Muscle of leg (tissue), 11 donors: ENCODE data around the gene RNPS1. TPM values are rescaled to one million over a fixed set of nuclear protein-coding genes. Genes with fewer than 3 reads are reported as not detected.

ENCODE experiments used
- DNase-seq: peaks from one replicate; pipeline ENCODE4 v3.0.0; 2013
- H3K27ac ChIP-seq: one replicate; pipeline ENCODE4 v1.5.1; 2013; ENCODE audit warnings: mild to moderate bottlenecking, low read length, control low read depth
- H3K27me3 ChIP-seq: one replicate; pipeline ENCODE4 v1.6.1; 2013; ENCODE audit warnings: low read length; ENCODE audit not compliant: control insufficient read depth, insufficient read depth
- H3K36me3 ChIP-seq: one replicate; pipeline ENCODE4 v1.6.1; 2013; ENCODE audit warnings: low read length; ENCODE audit not compliant: control insufficient read depth, insufficient read depth
- H3K4me1 ChIP-seq: one replicate; pipeline ENCODE4 v1.6.1; 2013; ENCODE audit warnings: low read length; ENCODE audit not compliant: control insufficient read depth, insufficient read depth
- H3K4me3 ChIP-seq: one replicate; pipeline ENCODE4 v1.5.1; 2013; ENCODE audit warnings: low read length, control low read depth
- H3K9me3 ChIP-seq: replicated peaks from 2 replicates; pipeline ENCODE4 v1.6.1; 2013; ENCODE audit warnings: low read depth, low read length; ENCODE audit not compliant: control insufficient read depth
- WGBS: methylation state at CpG from one replicate; pipeline ENCODE4 v1.1.5; 2013; ENCODE audit warnings: missing lambda C conversion rate; ENCODE audit not compliant: insufficient coverage; 5-methylcytosine and 5-hydroxymethylcytosine counted together
- polyA plus RNA-seq, 8 donors: library from polyadenylated mRNA; unstranded; fragments of 120-200 nt; gene quantifications; one replicate each; pipeline versions ENCODE4 v1.2.1 to v1.2.3, GENCODE V29; 2013; ENCODE audit warnings: inconsistent platforms in 1 of 8, low replicate concordance in 1 of 8; ENCODE audit not compliant: insufficient read length in 8 of 8, insufficient read depth in 1 of 8
- total RNA-seq: library from RNA; stranded (reverse); fragments of 120-200 nt; gene quantifications from one replicate; pipeline ENCODE4 v1.2.4, GENCODE V29; 2013

Gene RNPS1
- total and polyA plus RNA-seq, 9 donors: 80.7 to 198 (median 185) TPM

GRCh38 chr16:2284797-2285576, 17.1 kb upstream of the RNPS1 start:
- Histone ChIP-seq H3K27me3 (no peaks in the 10 kb centered on the region), H3K27ac (no peak overlapping the region), H3K4me3 (no peak overlapping the region), H3K4me1 (no peaks in the 10 kb centered on the region), H3K9me3 (no peaks in the 10 kb centered on the region), H3K36me3 (peaks cover 47% of the 10 kb centered on the region)
- 90% methylated on average over 34 of the region's 35 CpGs for WGBS
- DNase-seq: no peak

DNA sequence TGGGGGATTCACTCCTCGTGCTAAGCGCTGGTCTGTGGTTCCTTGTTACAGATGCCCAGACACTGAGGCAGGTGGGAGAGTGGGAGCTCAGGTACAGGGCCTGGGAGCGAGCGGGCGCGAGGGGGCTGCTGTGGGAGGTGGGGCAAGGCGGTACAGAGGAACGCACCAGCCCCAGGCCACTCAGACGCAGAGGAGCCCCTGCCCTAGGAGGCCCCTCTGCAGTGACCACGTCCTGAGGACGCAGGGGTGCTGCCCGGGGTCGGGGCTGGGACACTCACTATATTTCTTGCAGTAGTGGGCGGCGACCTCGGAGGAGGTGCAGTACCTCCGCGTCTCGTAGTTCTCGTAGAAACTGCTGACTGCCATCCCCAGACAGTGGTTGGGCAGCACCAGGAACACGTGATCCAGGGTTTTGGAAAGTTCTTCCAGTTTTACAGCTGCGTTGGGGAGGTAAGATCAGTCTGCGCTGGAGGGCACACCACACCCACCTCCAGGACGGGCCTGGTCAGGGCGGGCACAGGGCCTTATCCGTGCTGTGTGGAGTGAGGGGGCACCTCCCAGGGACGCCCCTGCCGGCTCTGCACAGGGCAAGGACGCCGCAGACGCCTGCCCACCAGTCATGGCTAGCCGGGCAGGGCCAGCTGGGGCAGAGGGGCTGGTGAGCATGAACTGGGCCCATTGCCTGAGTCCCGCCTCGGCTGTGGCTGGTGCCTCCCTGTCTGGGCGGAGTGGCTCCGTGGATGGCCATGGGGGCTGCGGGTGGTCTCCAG, 16.3 kb upstream of the RNPS1 start:
- Histone ChIP-seq H3K27ac (no peak overlapping the region), H3K4me3 (no peak overlapping the region), H3K36me3 (peaks cover 42% of the 10 kb centered on the region), H3K27me3 (no peaks in the 10 kb centered on the region), H3K9me3 (no peaks in the 10 kb centered on the region), H3K4me1 (no peaks in the 10 kb centered on the region)
- 81% methylated on average over 30 of the region's 37 CpGs for WGBS
- DNase-seq: no peak

- H3K27me3 ChIP-seq: no peaks in the 10 kb centered on the region
- no peak overlapping the region for H3K4me3 ChIP-seq
- no peaks in the 10 kb centered on the region for H3K9me3 ChIP-seq
- H3K4me1 ChIP-seq: no peaks in the 10 kb centered on the region
- WGBS: 69% methylated on average over 15 of the region's 26 CpGs
- no peak overlapping the region for H3K27ac ChIP-seq
- no peak for DNase-seq
- H3K36me3 ChIP-seq: peaks cover 40% of the 10 kb centered on the region
Observed at GRCh38 chr16:2282866-2283555, 15.1 kb upstream of the RNPS1 start.

DNA sequence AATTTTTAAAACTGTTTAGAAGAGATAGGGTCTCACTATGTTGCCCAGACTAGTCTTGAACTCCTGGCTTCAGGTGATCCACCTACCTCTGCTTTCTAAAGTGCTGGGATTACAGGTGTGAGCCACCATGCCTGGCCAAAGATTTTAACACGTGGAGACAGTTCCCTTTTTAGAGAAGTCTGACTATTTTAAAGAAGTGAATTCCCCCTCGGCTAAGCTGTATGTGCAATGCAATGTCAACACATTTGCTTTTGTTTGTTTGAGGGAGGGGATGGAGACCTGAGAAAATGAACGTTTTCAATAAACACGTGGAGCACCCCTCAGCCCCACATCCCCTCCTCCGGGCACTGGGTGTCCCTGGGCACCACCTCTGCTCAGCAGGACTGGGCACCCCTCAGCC, 14.3 kb upstream of the RNPS1 start:
- H3K4me3 ChIP-seq: no peak overlapping the region
- WGBS: 43% methylated on average over 1 of the region's 5 CpGs
- peaks cover 41% of the 10 kb centered on the region for H3K36me3 ChIP-seq
- H3K27ac ChIP-seq: no peak overlapping the region
- DNase-seq: no peak
- H3K9me3 ChIP-seq: no peaks in the 10 kb centered on the region
- H3K4me1 ChIP-seq: no peaks in the 10 kb centered on the region
- no peaks in the 10 kb centered on the region for H3K27me3 ChIP-seq

DNA sequence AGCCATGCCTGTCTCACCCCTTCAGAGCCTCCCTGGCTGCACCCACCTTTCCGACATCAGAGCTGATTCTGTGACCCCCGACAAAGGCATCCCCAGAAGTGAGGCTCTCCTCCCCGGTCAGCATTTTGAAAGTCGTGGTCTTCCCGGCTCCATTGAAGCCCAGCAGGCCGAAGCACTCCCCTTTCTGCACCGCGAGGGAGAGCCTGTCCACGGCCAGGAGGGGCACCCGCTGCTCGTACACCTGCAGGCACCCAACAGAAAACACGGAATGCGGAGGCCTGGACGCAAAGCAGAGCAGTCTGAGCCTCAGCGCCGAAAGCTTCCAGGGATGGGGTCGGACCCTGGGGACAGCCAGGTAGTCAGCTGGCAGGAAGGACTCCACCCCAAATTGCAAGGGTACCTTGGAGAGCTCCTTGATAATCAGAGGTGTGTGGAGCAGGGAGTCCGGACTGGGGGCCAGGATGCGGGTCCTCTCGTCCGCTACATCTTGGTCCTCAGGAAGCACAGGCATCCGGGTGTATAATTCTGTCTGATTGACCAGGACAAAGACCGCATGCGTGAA, 13.1 kb upstream of the RNPS1 start:
- WGBS: 56% methylated on average over 22 of the region's 24 CpGs
- no peak for DNase-seq
- Histone ChIP-seq H3K4me1 (peaks cover 12% of the 10 kb centered on the region), H3K4me3 (no peak overlapping the region), H3K27me3 (no peaks in the 10 kb centered on the region), H3K9me3 (no peaks in the 10 kb centered on the region), H3K27ac (no peak overlapping the region), H3K36me3 (peaks cover 36% of the 10 kb centered on the region)

DNA sequence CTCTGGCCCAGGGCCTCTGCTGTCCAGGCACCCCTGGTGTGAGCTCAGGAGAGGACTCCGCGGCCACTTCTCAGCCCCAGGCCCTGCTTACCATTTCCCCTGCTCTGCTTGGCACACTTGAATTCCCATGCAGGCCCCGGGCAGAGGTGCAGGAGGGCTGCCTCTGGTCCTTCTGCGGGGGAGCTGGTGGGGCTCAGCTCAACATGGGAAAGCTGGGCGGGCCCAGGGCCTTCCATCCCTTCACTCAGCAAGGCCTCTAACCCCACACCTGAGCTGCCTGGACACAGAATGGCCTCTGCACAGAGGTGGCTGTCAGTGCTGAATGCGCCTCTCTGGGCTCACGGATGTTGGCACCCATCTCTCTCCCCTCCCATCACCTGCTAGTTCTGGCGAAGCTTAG, 12.5 kb upstream of the RNPS1 start:
- H3K4me3 ChIP-seq: no peak overlapping the region
- H3K36me3 ChIP-seq: peaks cover 36% of the 10 kb centered on the region
- WGBS: 75% methylated on average over 8 of the region's 8 CpGs
- DNase-seq: no peak
- no peaks in the 10 kb centered on the region for H3K9me3 ChIP-seq
- no peaks in the 10 kb centered on the region for H3K27me3 ChIP-seq
- H3K4me1 ChIP-seq: peaks cover 17% of the 10 kb centered on the region
- H3K27ac ChIP-seq: no peak overlapping the region

DNA sequence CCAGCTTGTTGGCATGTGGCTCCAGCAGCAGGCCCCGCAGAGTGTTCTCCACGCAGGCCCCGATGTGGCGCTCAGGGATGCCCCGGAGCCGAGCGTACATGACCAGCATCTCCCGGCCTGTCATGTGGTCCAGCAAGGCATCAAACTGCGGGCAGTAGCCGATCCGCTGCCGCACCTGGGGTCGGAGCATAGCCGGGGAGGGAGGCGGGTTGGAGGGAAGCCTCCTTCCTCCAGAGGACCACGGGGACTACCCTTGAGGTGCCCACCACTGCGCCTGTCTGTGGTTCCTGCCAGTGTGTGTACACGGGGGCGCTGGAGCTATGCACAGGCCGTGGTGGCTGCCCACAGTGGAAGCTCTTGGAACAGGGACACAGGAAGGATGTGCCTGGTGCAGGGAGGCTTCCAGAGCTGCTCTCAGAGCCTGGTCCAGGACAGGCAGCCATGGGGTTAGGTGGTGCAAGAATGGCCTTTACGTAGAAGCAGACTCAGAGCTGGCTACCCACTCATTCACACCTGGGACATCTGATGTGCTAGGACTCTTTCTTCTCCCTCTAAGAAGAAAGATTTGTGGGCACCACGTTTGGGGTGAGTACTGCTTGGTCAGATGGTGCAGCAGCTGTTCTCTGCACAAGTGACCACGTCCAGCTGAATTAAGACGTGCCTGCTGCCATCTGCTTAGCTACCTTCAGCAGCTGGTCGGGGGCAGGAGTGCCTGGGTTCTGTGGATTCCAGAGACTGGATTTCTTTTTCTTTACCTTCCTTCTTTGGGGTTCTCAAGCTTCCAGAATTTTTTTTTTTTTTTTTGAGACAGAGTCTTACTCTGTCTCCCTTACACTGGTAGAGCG, 11.3 kb upstream of the RNPS1 start:
- 79% methylated on average over 25 of the region's 26 CpGs for WGBS
- Histone ChIP-seq H3K27me3 (no peaks in the 10 kb centered on the region), H3K27ac (no peak overlapping the region), H3K4me1 (peaks cover 17% of the 10 kb centered on the region), H3K36me3 (peaks cover 25% of the 10 kb centered on the region), H3K9me3 (no peaks in the 10 kb centered on the region), H3K4me3 (no peak overlapping the region)
- DNase-seq: no peak

- Histone ChIP-seq H3K27ac (no peak overlapping the region), H3K9me3 (no peaks in the 10 kb centered on the region), H3K4me1 (peaks cover 17% of the 10 kb centered on the region), H3K36me3 (peaks cover 16% of the 10 kb centered on the region), H3K27me3 (no peaks in the 10 kb centered on the region), H3K4me3 (no peak overlapping the region)
- no peak for DNase-seq
- 67% methylated on average over 14 of the region's 14 CpGs for WGBS
Observed at GRCh38 chr16:2278272-2278608, 10.3 kb upstream of the RNPS1 start.

DNA sequence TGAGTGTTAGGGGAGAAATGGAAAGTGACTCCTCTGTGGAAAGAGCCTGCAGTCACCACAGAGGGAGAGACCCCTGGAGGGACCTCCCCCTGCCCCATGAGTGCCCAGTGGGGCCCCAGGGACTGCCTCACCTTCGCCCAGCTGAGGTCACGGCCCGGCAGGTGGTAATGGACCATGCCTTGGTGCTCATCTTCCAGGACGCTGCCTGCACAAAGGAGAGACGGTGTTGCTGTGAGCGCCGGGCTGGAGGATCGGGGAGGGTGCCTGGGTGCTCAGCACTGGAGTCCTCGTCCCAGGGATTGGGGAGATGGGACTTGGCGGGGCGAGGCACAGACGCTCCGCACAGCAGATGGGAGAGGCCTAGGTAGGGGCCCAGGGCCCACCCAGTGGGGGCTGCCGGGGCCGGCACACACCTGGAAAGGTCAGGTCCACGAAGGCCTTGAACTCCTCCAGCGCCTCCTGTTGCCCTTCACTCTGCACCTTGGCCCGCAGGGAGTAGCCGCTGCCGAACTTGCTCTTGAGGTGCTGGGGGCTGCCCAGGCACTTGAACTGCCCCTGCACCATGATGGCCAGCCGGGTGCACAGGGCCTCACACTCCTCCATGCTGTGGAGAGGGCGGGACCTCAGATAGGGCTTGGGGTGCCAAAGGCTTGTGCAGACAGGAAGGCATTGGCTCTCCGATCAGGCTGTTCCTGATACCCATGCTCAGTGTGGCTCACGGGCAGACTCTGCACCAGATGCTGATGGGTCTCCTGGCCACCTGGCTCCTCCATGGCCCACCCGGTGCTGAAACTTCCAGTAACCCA, 9.7 kb upstream of the RNPS1 start:
- DNase-seq: no peak
- Histone ChIP-seq H3K4me1 (peaks cover 17% of the 10 kb centered on the region), H3K9me3 (no peaks in the 10 kb centered on the region), H3K27me3 (no peaks in the 10 kb centered on the region), H3K4me3 (no peak overlapping the region), H3K27ac (no peak overlapping the region), H3K36me3 (peaks cover 12% of the 10 kb centered on the region)
- 86% methylated on average over 22 of the region's 25 CpGs for WGBS
